HepG2 (cell line): ENCODE results near the gene MIEF2.

Source experiments
- ASH2L ChIP-seq: fragments of 300-600, 200-600 bp; sonication (generic); IDR thresholded peaks from 2 replicates; pipeline ENCODE4 v1.7.0; 2017; ENCODE audit warnings: low read depth, mild to moderate bottlenecking, moderate library complexity, mixed read lengths, low read length; ENCODE audit not compliant: insufficient read length
- CERS6 ChIP-seq: sonication (generic); formaldehyde crosslinking; IDR thresholded peaks from 2 replicates; pipeline ENCODE4 v1.5.0; 2020; ENCODE audit warnings: missing genetic modification reagents
- NFIB ChIP-seq: sonication (generic); formaldehyde crosslinking; IDR thresholded peaks from 2 replicates; pipeline ENCODE4 v1.9.0; 2021; ENCODE audit warnings: missing genetic modification reagents, mild to moderate bottlenecking, borderline replicate concordance
- NFRKB ChIP-seq: fragments of 450-650 bp; IDR thresholded peaks from 2 replicates; pipeline ENCODE4 v1.6.1; 2017
- PAWR ChIP-seq: sonication (generic); formaldehyde crosslinking; IDR thresholded peaks from 2 replicates; pipeline ENCODE4 v1.4.0; 2020; ENCODE audit warnings: missing genetic modification reagents, mild to moderate bottlenecking, borderline replicate concordance
- TCF7 ChIP-seq: sonication (generic); IDR thresholded peaks from 2 replicates; pipeline ENCODE4 v1.6.1; 2016; ENCODE audit warnings: antibody characterized with exemption, low read depth
- ZBTB26 ChIP-seq: IDR thresholded peaks from 2 replicates; pipeline ENCODE4 v1.6.1; 2016; ENCODE audit warnings: missing compliant biosample characterization, missing genetic modification reagents, borderline replicate concordance
- ZNF546 ChIP-seq: sonication (generic); formaldehyde crosslinking; conservative IDR thresholded peaks from 2 replicates; pipeline ENCODE4 v1.8.1; 2023; ENCODE audit warnings: mild to moderate bottlenecking, missing genetic modification reagents
- ZNF605 ChIP-seq: sonication (generic); formaldehyde crosslinking; IDR thresholded peaks from 2 replicates; pipeline ENCODE4 v1.8.0; 2022; ENCODE audit warnings: mild to moderate bottlenecking, missing genetic modification reagents
- TF ChIP-seq, protein P1 (sequence below): sonication (generic); formaldehyde crosslinking; IDR thresholded peaks from 2 replicates; pipeline ENCODE4 v1.5.0; 2020; ENCODE audit warnings: mild to moderate bottlenecking, missing genetic modification reagents, moderate library complexity
- TF ChIP-seq, protein P2 (sequence below): sonication (generic); formaldehyde crosslinking; IDR thresholded peaks from 2 replicates; pipeline ENCODE4 v1.4.0; 2020; ENCODE audit warnings: missing genetic modification reagents

GRCh38 chr17:18280766-18281371 is 20.4 kb downstream of the MIEF2 start:
- TF ChIP-seq, protein P1, sequence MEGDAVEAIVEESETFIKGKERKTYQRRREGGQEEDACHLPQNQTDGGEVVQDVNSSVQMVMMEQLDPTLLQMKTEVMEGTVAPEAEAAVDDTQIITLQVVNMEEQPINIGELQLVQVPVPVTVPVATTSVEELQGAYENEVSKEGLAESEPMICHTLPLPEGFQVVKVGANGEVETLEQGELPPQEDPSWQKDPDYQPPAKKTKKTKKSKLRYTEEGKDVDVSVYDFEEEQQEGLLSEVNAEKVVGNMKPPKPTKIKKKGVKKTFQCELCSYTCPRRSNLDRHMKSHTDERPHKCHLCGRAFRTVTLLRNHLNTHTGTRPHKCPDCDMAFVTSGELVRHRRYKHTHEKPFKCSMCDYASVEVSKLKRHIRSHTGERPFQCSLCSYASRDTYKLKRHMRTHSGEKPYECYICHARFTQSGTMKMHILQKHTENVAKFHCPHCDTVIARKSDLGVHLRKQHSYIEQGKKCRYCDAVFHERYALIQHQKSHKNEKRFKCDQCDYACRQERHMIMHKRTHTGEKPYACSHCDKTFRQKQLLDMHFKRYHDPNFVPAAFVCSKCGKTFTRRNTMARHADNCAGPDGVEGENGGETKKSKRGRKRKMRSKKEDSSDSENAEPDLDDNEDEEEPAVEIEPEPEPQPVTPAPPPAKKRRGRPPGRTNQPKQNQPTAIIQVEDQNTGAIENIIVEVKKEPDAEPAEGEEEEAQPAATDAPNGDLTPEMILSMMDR (CRISPR knock-in tag) = no peak
- no peak for TF ChIP-seq PAWR
- no peak for TF ChIP-seq ASH2L
- TF ChIP-seq CERS6 (CRISPR knock-in tag) = no peak
- no peak for TF ChIP-seq TCF7
- no peak for TF ChIP-seq NFIB
- no peak for TF ChIP-seq ZBTB26 (CRISPR knock-in tag)
- TF ChIP-seq, protein P2, sequence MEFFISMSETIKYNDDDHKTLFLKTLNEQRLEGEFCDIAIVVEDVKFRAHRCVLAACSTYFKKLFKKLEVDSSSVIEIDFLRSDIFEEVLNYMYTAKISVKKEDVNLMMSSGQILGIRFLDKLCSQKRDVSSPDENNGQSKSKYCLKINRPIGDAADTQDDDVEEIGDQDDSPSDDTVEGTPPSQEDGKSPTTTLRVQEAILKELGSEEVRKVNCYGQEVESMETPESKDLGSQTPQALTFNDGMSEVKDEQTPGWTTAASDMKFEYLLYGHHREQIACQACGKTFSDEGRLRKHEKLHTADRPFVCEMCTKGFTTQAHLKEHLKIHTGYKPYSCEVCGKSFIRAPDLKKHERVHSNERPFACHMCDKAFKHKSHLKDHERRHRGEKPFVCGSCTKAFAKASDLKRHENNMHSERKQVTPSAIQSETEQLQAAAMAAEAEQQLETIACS (CRISPR knock-in tag) = no peak
- no peak for TF ChIP-seq ZNF546 (CRISPR knock-in tag)
- TF ChIP-seq ZNF605 (CRISPR knock-in tag) = no peak
- no peak for TF ChIP-seq NFRKB
